H1 (cell line): ENCODE data around the gene ARHGAP22. TPM values are rescaled to one million over a fixed set of nuclear protein-coding genes. Genes with fewer than 3 reads are reported as not detected.

Source experiments
- CTCF ChIA-PET: fragments of 300-600 bp; sonication (Branson Sonifier 250); formaldehyde crosslinking; loops from one replicate; lab custom pipeline; 2021; ENCODE audit not compliant: partially characterized antibody; lab: Charles Lee
- POLR2A ChIA-PET: fragments of 300-600 bp; sonication (Branson Sonifier 250); formaldehyde crosslinking; loops from one replicate; lab custom pipeline; 2021; ENCODE audit warnings: inconsistent platforms; ENCODE audit not compliant: partially characterized antibody; lab: Charles Lee
- DNase-seq, 2 experiments: peaks; one replicate each; pipeline versions ENCODE4 v3.0.0 to v3.0.0-alpha.2; 2010 to 2022; ENCODE audit warnings: low spot score in 2 of 2, low read depth in 1 of 2, mixed read lengths in 1 of 2
- FAIRE-seq: peaks from 2 replicates; lab custom pipeline; 2011; peaks lifted over from hg19 to GRCh38; lab: Jason Lieb, UNC
- H2AFZ ChIP-seq: 2 replicates; pipeline ENCODE4 v1.8.1; 2012; ENCODE audit warnings: low read length, inconsistent platforms
- H2AK5ac ChIP-seq: 2 replicates; pipeline ENCODE4 v1.6.1; 2013; ENCODE audit warnings: low read depth, low read length
- H2BK120ac ChIP-seq: replicated peaks from 2 replicates; pipeline ENCODE3; 2013; ENCODE audit warnings: low read depth, low read length, inconsistent platforms
- H2BK12ac ChIP-seq: 2 replicates; pipeline ENCODE4 v1.6.1; 2013; ENCODE audit warnings: low read depth, low read length
- H2BK15ac ChIP-seq: 2 replicates; pipeline ENCODE4 v1.6.1; 2013; ENCODE audit warnings: low read length
- H2BK20ac ChIP-seq: 2 replicates; pipeline ENCODE4 v1.6.1; 2013; ENCODE audit warnings: low read length
- H2BK5ac ChIP-seq: 2 replicates; pipeline ENCODE4 v1.6.1; 2013; ENCODE audit warnings: low read depth, low read length
- H3K14ac ChIP-seq: 2 replicates; pipeline ENCODE4 v1.6.1; 2013; ENCODE audit warnings: inconsistent platforms; ENCODE audit not compliant: insufficient read length
- H3K18ac ChIP-seq: 2 replicates; pipeline ENCODE4 v1.6.1; 2013; ENCODE audit warnings: low read length; ENCODE audit errors: extremely low read depth
- H3K23ac ChIP-seq: 2 replicates; pipeline ENCODE4 v1.6.1; 2013; ENCODE audit warnings: inconsistent platforms; ENCODE audit not compliant: insufficient read length
- H3K23me2 ChIP-seq: 2 replicates; pipeline ENCODE4 v1.6.1; 2013; ENCODE audit warnings: low read depth, low read length
- H3K27ac ChIP-seq: 2 replicates; pipeline ENCODE4 v1.6.1; 2011; ENCODE audit warnings: low read depth, low read length, inconsistent platforms
- H3K27me3 ChIP-seq, 4 experiments: replicated peaks in 1 of 4; 1 replicate in 1 of 4; 2 replicates in 3 of 4; pipeline versions ENCODE4 v1.6.1 to v1.8.1; 2011 to 2013; ENCODE audit warnings: low read length in 3 of 4, mild to moderate bottlenecking in 3 of 4, inconsistent platforms in 2 of 4, mixed read lengths in 2 of 4, moderate library complexity in 1 of 4; ENCODE audit not compliant: control insufficient read depth in 3 of 4, insufficient read depth in 3 of 4; ENCODE audit errors: extremely low read depth in 1 of 4
- H3K36me3 ChIP-seq, 4 experiments: 2 replicates each; pipeline versions ENCODE4 v1.6.1 to v1.8.1; 2011 to 2013; ENCODE audit warnings: mild to moderate bottlenecking in 4 of 4, low read length in 3 of 4, moderate library complexity in 2 of 4, control low read depth in 1 of 4, inconsistent platforms in 1 of 4; ENCODE audit not compliant: insufficient read depth in 4 of 4, control insufficient read depth in 2 of 4
- H3K4ac ChIP-seq: replicated peaks from 2 replicates; pipeline ENCODE3; 2013; ENCODE audit warnings: low read length, low read depth, mixed read lengths, inconsistent platforms; ENCODE audit not compliant: insufficient read length
- H3K4me1 ChIP-seq, 4 experiments: replicated peaks in 1 of 4; 1 replicate in 1 of 4; 2 replicates in 3 of 4; pipeline versions ENCODE4 v1.6.1 to v1.8.1; 2011 to 2013; ENCODE audit warnings: low read length in 3 of 4, inconsistent platforms in 2 of 4, mixed read lengths in 1 of 4; ENCODE audit not compliant: insufficient read depth in 4 of 4, control insufficient read depth in 3 of 4
- H3K4me2 ChIP-seq, 2 experiments: 2 replicates each; pipeline versions ENCODE4 v1.6.1 to v1.8.1; 2011 to 2013; ENCODE audit warnings: low read depth in 2 of 2, low read length in 2 of 2, control low read depth in 1 of 2, inconsistent platforms in 1 of 2, mild to moderate bottlenecking in 1 of 2; ENCODE audit not compliant: insufficient read depth in 1 of 2
- H3K4me3 ChIP-seq, 4 experiments: fragments of 200-600, 300-600 bp in 1 of 4; sonication (generic), shearing (Covaris generic), sonication (Bioruptor Twin) in 1 of 4; 2 replicates each; pipeline versions ENCODE4 v1.5.1 to v1.8.1; 2011 to 2016; ENCODE audit warnings: low read length in 4 of 4, low read depth in 3 of 4, control low read depth in 2 of 4, inconsistent platforms in 2 of 4, mild to moderate bottlenecking in 2 of 4, mixed read lengths in 1 of 4, moderate library complexity in 1 of 4; ENCODE audit not compliant: insufficient read depth in 2 of 4; ENCODE audit errors: extremely low read depth in 1 of 4
- H3K56ac ChIP-seq: replicated peaks from 2 replicates; pipeline ENCODE3; 2013; ENCODE audit warnings: low read depth, mild to moderate bottlenecking, mixed read lengths, low read length, inconsistent platforms; ENCODE audit not compliant: insufficient read length
- H3K79me1 ChIP-seq: 2 replicates; pipeline ENCODE4 v1.6.1; 2013; ENCODE audit warnings: low read depth, low read length, control low read depth
- H3K79me2 ChIP-seq, 2 experiments: 2 replicates each; pipeline versions ENCODE4 v1.6.1 to v1.8.1; 2012 to 2013; ENCODE audit warnings: low read length in 2 of 2, mild to moderate bottlenecking in 2 of 2, inconsistent platforms in 1 of 2; ENCODE audit not compliant: insufficient read depth in 2 of 2, control insufficient read depth in 1 of 2
- H3K9ac ChIP-seq, 4 experiments: replicated peaks in 1 of 4; 1 replicate in 1 of 4; 2 replicates in 3 of 4; pipeline versions ENCODE4 v1.6.1 to v1.8.1; 2011 to 2013; ENCODE audit warnings: low read depth in 3 of 4, low read length in 3 of 4, control low read depth in 2 of 4, mild to moderate bottlenecking in 2 of 4, moderate library complexity in 2 of 4, inconsistent platforms in 1 of 4; ENCODE audit errors: extremely low read depth in 1 of 4
- H3K9me3 ChIP-seq, 2 experiments: 2 replicates each; pipeline versions ENCODE4 v1.6.1 to v1.8.1; 2012 to 2013; ENCODE audit warnings: mild to moderate bottlenecking in 2 of 2, moderate library complexity in 2 of 2, control low read depth in 1 of 2, inconsistent platforms in 1 of 2, low read depth in 1 of 2, low read length in 1 of 2, mixed read lengths in 1 of 2; ENCODE audit not compliant: insufficient read depth in 2 of 2
- H4K20me1 ChIP-seq, 2 experiments: replicated peaks in 1 of 2; 2 replicates each; pipeline versions ENCODE3 to v1.8.1; 2011 to 2013; ENCODE audit warnings: inconsistent platforms in 2 of 2, low read length in 2 of 2, mild to moderate bottlenecking in 1 of 2; ENCODE audit not compliant: insufficient read depth in 2 of 2, control insufficient read depth in 1 of 2
- H4K5ac ChIP-seq: 2 replicates; pipeline ENCODE4 v1.6.1; 2013; ENCODE audit warnings: low read length, low read depth, mixed read lengths, inconsistent platforms; ENCODE audit not compliant: insufficient read length
- H4K8ac ChIP-seq: 2 replicates; pipeline ENCODE4 v1.8.0; 2013; ENCODE audit warnings: mild to moderate bottlenecking, moderate library complexity, low read length, inconsistent platforms; ENCODE audit not compliant: insufficient read depth; ENCODE audit errors: extremely low read depth
- H4K91ac ChIP-seq: replicated peaks from 2 replicates; pipeline ENCODE3; 2013; ENCODE audit warnings: low read length, mixed read lengths, inconsistent platforms; ENCODE audit not compliant: insufficient read length
- CTCF ChIP-seq, 3 experiments: IDR thresholded peaks; 1 replicate in 2 of 3; 2 replicates in 1 of 3; pipeline versions ENCODE4 v1.5.1 to v1.6.1; 2011; ENCODE audit warnings: low read length in 3 of 3, mild to moderate bottlenecking in 3 of 3, inconsistent platforms in 2 of 3, low read depth in 1 of 3, moderate library complexity in 1 of 3; ENCODE audit not compliant: insufficient read depth in 1 of 3; ENCODE audit errors: control extremely low read depth in 1 of 3
- KDM1A ChIP-seq: fragments of 200-600, 300-600 bp; sonication (generic); IDR thresholded peaks from 2 replicates; pipeline ENCODE4 v1.7.1; 2016; ENCODE audit warnings: mild to moderate bottlenecking, low read length, borderline replicate concordance
- POU5F1 ChIP-seq: IDR thresholded peaks from 2 replicates; pipeline ENCODE4 v1.6.1; 2011; ENCODE audit warnings: low read depth, mild to moderate bottlenecking, low read length, moderate library complexity
- SP2 ChIP-seq: IDR thresholded peaks from 2 replicates; pipeline ENCODE4 v1.6.1; 2012; ENCODE audit warnings: mild to moderate bottlenecking, low read length, inconsistent platforms
- SUZ12 ChIP-seq: fragments of 200-600 bp; sonication (generic); IDR thresholded peaks from 2 replicates; pipeline ENCODE4 v1.6.1; 2012; ENCODE audit warnings: mild to moderate bottlenecking, inconsistent platforms, low read length, moderate library complexity, mixed read lengths
- WGBS, 2 experiments: shearing (Covaris generic) in 1 of 2; methylation state at CpG; one replicate each; pipeline versions ENCODE4 v1.1.6 to v1.1.7; 2013 to 2015; ENCODE audit warnings: low lambda C conversion rate in 2 of 2, mixed read lengths in 2 of 2, inconsistent platforms in 1 of 2, low coverage in 1 of 2, missing lambda C conversion rate in 1 of 2; ENCODE audit not compliant: insufficient replicate concordance in 2 of 2, insufficient coverage in 1 of 2, insufficient read length in 1 of 2; ENCODE audit errors: extremely low coverage in 1 of 2, missing lambda C conversion rate in 1 of 2; 5-methylcytosine and 5-hydroxymethylcytosine counted together
- polyA plus RNA-seq, 7 experiments: library from polyadenylated mRNA; depleted of rRNA in 3 of 7; stranded (reverse) in 5 of 7; unstranded in 2 of 7; fragments of >200 nt in 5 of 7; fragments of 200-250 nt in 2 of 7; gene quantifications; 1 replicate in 5 of 7; 2 replicates in 1 of 7; 4 replicates in 1 of 7; pipeline versions ENCODE4 v1.2.1 to v1.2.3, GENCODE V29; 2011 to 2013; ENCODE audit warnings: missing spikeins in 2 of 7, mixed read lengths in 2 of 7
- total RNA-seq: library from RNA; stranded (reverse); fragmentation: NEBNext Ultra II Directional; extraction: Animal tissue kit (Norgen Biotek cat#: 25700); gene quantifications from 2 replicates; pipeline ENCODE4 v1.2.1, GENCODE V29; 2021

The ARHGAP22 gene
- total and polyA plus RNA-seq, 2 of the 8 experiments (the other 6 are each of a cell fraction or from before 2014, with no cell fraction given), result 3.6 to 11.2 TPM

- no peak overlapping the region for H2BK120ac ChIP-seq
- H2AK5ac ChIP-seq, result no peak overlapping the region
- no peak overlapping the region for H3K9ac ChIP-seq
- H2BK5ac ChIP-seq, result no peak overlapping the region
- H3K27me3 ChIP-seq, result no peaks in the 10 kb centered on the region
- no peaks in the 10 kb centered on the region for H3K23me2 ChIP-seq
- H3K27ac ChIP-seq, result no peak overlapping the region
- no peaks in the 10 kb centered on the region; a peak in 1 of 7 replicates for H3K4me1 ChIP-seq
- no peak overlapping the region for H3K4ac ChIP-seq
- H2BK20ac ChIP-seq, result 0 out of 2 replicates have a peak overlapping the region, but pooled peaks have one; percentile 13
- WGBS, 2 experiments, result 87% methylated on average over 7 of the region's 8 CpGs; no CpG with 5 or more reads in 1 of the 2 experiments
- DNase-seq (no peak), FAIRE-seq (no peak)
- peaks cover 0 to 1% of the 10 kb centered on the region in 2 experiments; a peak in 1 of 4 replicates for H3K9me3 ChIP-seq
- H4K8ac ChIP-seq, result peak overlapping the region; percentile 69; the same call in 1 of the 2 replicates
- no peak overlapping the region for H3K4me3 ChIP-seq
- no peaks in the 10 kb centered on the region for H4K20me1 ChIP-seq
- no peak overlapping the region for H4K91ac ChIP-seq
- H2BK12ac ChIP-seq, result no peak overlapping the region
- H3K79me1 ChIP-seq, result no peaks in the 10 kb centered on the region
- POLR2A ChIA-PET, result no interaction called here
- TF ChIP-seq POU5F1 (no peak), CTCF (IDR thresholded peaks at IDR 0.05; ENCODE audit: control extremely low read depth in 1 of 3, insufficient read depth in 1 of 3, low read depth in 1 of 3, low read length in 3 of 3) (no peak), SUZ12 (no peak), SP2 (no peak), KDM1A (no peak)
- H2BK15ac ChIP-seq, result no peak overlapping the region
- H2AFZ ChIP-seq, result peak overlapping the region; percentile 92
- no peak overlapping the region for H3K14ac ChIP-seq
- no peak overlapping the region for H3K56ac ChIP-seq
- no peaks in the 10 kb centered on the region; a peak in 1 of 4 replicates for H3K79me2 ChIP-seq
- H3K23ac ChIP-seq, result no peak overlapping the region
- H3K18ac ChIP-seq, result no peak overlapping the region
- H3K4me2 ChIP-seq, result no peak overlapping the region
- no peaks in the 10 kb centered on the region for H3K36me3 ChIP-seq
- no peak overlapping the region for H4K5ac ChIP-seq
- CTCF ChIA-PET, result interaction anchor here (0.8 to 18.5 kb wide), 8 partner anchors 8 to 78 kb away, joined by 3 to 172 read pairs (median 4); partner anchors contain the start of gene ARHGAP22
Observed at GRCh38 chr10:48579251-48579960, 25.5 kb downstream of the ARHGAP22 start.
